GM18951 (cell line): ENCODE results near the gene ZNF492.
"Not testable (repeated sequence)": the region's sequence is repeated elsewhere in the genome, so short reads cannot be mapped to it uniquely, and the experiment has no call there.

Experiments
- POLR2A ChIP-seq: IDR thresholded peaks from 4 replicates; pipeline ENCODE4 v1.6.1; 2011; ENCODE audit warnings: mild to moderate bottlenecking; ENCODE audit not compliant: insufficient read length, insufficient read depth; ENCODE audit errors: extremely low read depth
- in situ Hi-C: fragments of 300-500 bp; cut with MboI; formaldehyde crosslinking; loops from one replicate; pipeline ENCODE4 v1.12.0; 2022; ENCODE audit warnings: low sequenced_read_pairs, mixed read lengths, inconsistent platforms; ENCODE audit not compliant: unreplicated experiment

Gene ZNF492

DNA sequence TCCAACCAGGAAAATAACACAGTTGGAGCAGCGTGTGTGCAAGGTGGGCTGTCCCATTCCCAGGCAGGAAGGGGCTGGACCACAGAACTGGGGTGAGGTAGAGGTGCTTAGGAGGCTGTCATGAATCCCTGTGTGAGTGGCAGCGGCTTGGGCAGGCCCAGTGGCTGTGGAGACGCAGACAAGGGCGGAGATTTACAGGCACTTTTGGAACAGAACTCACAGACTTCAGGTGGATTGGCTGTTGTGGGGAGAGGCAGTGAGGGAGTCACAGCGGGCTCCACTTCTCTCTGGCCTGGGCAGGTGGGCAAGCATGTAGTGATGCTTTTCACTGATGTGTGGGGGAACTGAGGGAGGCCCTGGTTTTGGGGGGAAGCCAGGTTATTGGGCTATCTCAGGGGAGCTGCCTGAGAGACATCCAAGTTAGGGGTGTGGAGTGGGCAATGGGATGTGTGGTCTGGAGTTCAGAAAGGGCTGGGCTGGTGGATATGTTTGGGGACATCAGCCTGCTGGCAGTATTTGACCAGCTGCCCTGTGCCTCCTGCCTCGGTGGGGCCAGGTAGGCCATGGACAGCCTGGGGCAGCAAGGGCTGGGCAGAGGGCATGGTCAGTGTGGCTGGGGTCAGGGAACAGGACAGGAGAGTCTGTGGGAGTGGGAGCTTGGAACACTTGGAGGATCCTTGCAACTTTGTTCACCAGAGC lies 27.0 kb upstream of the ZNF492 start:
- no peak for TF ChIP-seq POLR2A
- in situ Hi-C loops: no loop called here

DNA sequence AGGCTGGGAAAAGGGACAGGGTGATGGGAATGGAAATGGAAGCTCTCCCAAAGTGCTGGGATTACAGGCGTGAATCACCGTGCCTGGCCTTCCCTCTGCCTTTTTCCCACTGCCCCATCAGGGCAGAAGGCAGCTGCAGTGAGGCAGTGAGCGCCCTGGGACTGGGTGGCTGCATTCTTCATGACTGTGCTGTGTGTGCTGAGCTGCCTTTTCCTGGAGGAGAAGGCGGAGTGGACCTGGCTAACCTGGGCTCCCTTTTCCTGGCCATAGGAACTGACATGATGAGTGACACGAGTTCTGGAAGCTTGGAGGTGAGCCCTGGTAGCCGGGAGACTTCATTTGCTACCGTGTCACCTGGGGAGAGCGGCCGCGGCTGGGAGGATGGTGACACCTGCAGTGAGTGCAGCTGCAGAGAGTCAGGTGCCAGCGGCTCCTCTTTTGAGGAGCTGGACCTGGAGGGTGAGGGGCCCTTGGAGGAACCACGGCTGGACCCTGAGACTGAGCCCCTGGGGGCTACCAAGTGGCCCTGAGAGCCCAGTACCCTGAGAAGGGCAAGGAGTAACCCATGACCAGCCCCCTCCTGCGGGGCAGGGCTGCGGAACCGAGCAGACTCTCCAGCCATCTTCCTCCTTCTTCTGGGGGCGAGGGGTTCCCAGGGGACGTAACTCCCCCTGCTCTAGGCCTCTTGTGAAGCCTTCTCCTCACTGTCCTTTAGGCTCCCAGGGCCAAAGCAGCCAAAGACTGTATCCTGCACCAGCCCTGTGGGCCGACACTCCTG lies 26.3 kb upstream of the ZNF492 start:
- no peak for TF ChIP-seq POLR2A
- in situ Hi-C loops: no loop called here

DNA sequence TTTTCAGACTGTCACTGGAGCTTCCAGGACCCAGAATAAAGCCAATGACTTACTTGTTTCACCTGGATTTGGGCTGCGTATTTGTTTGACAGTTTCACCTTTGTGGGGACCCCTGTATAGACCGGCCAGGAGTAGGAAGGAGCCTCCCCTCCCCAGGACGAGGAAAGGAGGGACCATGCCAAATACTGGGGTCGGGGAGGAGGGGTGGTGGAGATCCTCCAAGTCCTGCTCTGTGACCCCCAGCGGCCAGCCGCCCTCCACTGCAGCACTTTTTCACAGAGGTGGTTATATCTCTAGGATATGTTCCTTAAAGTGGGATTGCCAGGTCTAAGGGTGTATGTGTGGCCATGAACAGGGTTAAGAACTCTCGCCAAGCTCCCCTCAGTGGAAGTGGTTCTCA lies 25.7 kb upstream of the ZNF492 start:
- no peak for TF ChIP-seq POLR2A
- in situ Hi-C loops: no loop called here

GRCh38 chr19:22609630-22610029 lies 24.5 kb upstream of the ZNF492 start:
- no peak for TF ChIP-seq POLR2A

GRCh38 chr19:22610121-22610520 lies 24.0 kb upstream of the ZNF492 start:
- in situ Hi-C loops: no loop called here
- TF ChIP-seq POLR2A: no peak

More at GRCh38 chr19:22609630-22610029, 24.5 kb upstream of the ZNF492 start:
- in situ Hi-C loops: no loop called here

DNA sequence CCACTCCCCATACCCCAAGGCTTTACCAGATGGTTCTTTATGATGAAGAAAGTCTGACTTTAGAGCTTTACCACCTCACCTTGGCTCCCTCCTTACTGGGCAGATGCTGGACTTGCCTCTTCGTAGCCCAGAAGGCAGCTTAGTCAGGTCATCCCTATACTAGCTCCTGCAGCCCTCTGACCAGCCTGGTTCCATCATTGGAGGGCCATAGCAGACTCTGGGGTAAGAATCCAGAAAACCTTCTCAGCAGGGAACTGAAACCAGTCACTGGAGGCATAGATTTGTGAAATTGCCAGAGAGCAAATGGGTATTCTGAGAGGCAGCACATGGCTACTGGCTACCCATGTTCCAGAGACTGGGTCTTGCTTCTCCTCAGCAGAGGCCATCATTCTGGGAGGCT lies 21.8 kb upstream of the ZNF492 start:
- no peak for TF ChIP-seq POLR2A
- in situ Hi-C loops: no loop called here

GRCh38 chr19:22616659-22617058 lies 17.5 kb upstream of the ZNF492 start:
- in situ Hi-C loops: no loop called here
- no peak for TF ChIP-seq POLR2A

DNA sequence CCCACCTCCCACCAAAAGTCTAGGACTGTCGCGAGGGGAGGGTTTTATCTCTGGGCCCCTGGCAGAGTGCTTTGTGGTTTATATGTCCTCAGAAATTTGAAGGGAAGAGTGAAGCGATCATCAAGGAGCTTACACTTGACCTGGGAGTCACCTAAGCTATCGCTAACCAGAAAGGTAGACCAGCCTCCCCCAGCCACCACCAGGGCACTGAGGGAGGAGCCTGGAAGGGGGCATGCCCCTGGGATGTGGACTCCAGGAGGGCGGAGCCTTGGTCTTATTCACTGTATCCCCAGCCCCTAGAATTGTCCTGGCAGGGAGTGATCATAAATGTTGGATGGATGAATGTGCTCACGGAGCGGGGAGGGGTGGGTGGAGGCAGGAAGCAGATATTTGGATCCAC lies 16.9 kb upstream of the ZNF492 start:
- in situ Hi-C loops: not testable (repeated sequence)

DNA sequence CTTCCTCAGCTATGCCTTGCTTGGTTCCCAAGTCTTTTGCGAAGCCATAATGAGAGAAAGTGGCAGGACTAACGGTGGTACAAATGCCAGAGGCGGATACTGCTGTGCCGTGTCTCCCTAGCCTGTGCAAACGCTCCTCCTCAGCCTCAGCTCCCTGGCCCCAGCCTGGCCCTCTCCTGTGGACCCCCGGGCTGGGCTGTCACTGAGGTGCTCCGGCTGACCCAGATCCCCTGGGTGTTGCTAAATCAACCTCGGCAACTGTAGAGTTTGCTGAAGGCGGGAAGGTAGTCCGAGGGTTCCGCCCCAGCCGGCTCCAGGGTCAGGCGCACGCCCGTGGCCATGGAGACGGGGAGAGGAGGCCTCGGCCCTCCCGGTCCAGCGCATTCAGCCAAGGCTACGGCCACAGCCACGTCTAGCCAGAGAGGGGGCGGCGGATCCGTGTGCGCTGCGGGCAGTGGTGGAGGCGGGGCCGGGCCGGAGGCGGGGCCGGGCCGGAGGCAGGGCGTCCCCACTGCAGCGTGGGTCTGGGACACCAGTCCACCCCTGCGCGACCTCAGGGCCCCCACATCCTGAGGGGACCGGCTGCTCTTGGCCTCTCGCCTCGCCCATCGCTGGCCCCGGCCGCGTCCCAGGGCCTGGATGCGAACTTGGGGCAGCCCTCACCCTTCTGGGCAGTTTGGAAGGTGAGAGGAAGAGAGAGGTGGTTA lies 16.4 kb upstream of the ZNF492 start:
- no peak for TF ChIP-seq POLR2A

GRCh38 chr19:22619371-22619770 lies 14.8 kb upstream of the ZNF492 start:
- no peak for TF ChIP-seq POLR2A
- in situ Hi-C loops: no loop called here

More for the DNA sequence above, 16.4 kb upstream of the ZNF492 start:
- in situ Hi-C loops: no loop called here

- in situ Hi-C loops: no loop called here
- TF ChIP-seq POLR2A: no peak
Measured at GRCh38 chr19:22619932-22620331, 14.2 kb upstream of the ZNF492 start.

- no peak for TF ChIP-seq POLR2A
- in situ Hi-C loops: no loop called here
Measured at GRCh38 chr19:22620401-22620800, 13.7 kb upstream of the ZNF492 start.

- in situ Hi-C loops: no loop called here
- TF ChIP-seq POLR2A: no peak
Measured at GRCh38 chr19:22620912-22621311, 13.2 kb upstream of the ZNF492 start.

GRCh38 chr19:22622020-22622419 lies 12.1 kb upstream of the ZNF492 start:
- in situ Hi-C loops: no loop called here
- TF ChIP-seq POLR2A: no peak
